ENCODE measurements around the gene LRIG2.
"Not testable (repeated sequence)": the region's sequence is repeated elsewhere in the genome, so short reads cannot be mapped to it uniquely, and the experiment has no call there.

The LRIG2 gene

GRCh38 chr1:113128116-113128515 is 55.1 kb downstream of the LRIG2 start:
- no peak for DNase-seq

- DNase-seq: no peak
Measured at GRCh38 chr1:113129529-113130185, 56.7 kb downstream of the LRIG2 start.

GRCh38 chr1:113133038-113133437 is 60.0 kb downstream of the LRIG2 start:
- DNase-seq: no peak

- no peak for DNase-seq
Measured at GRCh38 chr1:113133759-113134158, 60.8 kb downstream of the LRIG2 start.

DNA sequence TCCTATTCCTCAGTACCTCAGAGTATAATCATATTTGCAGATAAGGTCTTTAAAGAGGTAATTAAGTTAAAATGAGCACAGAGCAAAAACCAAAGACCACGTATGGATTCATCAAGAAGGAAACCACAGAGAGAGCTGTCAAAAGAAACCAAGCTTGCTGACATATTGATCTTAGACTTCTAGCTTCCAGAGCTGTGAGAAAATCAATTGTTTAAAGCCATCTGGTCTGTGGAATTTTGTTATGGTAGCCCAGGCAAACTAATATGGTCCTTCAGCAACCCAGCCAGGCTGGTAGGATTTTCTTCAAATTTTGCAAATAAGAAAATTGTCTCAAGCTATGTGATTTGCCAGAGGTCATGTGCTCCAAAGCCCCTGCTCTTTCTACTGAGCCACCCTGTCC is 62.5 kb downstream of the LRIG2 start:
- no peak for DNase-seq

DNA sequence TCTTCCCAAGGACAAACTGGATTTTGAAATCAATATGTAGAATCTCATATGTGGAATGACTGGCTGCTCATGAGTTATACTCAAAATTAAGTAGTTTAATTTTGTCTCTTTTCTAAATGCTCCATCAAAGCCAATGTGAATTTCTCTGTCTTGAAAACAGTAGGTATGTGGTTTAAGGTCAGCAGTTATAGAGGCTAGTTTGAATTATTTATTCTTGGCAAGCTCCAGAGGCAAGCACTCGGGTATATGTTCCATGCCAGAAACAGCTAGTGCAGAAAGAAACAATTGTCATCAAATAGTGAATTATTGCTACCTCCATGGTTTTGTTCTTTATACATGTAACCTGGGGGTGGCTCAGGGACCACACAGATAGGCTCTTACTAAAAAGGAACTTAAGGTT is 63.5 kb downstream of the LRIG2 start:
- no peak for DNase-seq

DNA sequence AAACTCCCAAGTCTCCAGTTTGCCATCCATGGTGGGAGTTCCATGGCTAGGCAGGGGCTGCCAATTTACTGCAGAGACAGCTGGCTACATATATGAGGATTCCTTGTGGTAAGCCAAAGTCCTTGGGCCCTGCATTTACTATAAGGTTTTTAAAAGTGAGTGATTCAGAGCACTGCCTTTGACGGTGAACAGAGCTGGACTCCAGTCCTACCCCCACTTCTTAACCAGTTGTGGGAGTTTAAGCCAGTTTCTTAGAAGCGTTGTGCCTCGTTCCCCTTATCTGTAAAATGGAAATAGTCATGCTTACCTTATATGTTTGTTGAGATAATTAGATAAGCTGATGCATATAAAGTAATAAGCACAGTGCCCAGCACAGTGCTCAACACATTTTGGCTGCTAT is 64.6 kb downstream of the LRIG2 start:
- no peak for DNase-seq

DNA sequence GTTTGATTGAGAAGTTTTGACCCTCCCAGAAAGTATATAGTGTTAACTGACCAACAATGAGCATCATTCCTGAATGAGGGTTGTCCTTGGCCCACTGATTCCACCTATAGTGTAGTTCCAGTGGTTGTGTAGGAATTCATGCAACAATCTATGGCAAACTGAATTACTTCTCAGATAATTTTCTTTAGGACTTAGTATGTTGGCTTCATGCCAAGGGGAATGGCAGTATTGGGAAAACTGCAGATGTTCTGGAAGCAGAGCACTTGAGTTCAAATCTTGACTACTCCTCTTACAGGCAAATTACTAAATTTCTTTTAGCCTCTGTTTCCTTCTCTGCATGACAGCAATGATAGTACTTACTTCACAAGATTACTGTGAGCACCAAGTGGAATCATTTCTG is 65.8 kb downstream of the LRIG2 start:
- DNase-seq: no peak

DNA sequence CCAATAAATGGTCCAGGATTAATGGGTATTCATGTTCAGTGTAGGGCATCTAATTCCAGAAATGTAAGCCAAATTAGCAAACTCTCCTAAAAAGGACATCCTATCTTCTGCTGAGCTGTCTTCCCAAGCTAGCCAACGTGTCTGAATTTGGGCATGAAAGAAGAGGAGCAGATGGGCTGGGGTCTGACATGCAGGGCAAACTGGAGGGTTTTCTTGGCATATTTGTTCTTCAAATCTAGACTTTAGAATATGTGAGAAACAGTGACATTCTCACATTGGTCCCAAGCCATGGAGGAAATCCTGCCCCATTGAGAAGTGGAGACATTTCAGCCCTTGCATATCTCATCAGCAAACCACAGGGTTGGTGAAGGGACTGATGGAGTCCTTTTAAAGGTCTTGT is 67.2 kb downstream of the LRIG2 start:
- no peak for DNase-seq

DNA sequence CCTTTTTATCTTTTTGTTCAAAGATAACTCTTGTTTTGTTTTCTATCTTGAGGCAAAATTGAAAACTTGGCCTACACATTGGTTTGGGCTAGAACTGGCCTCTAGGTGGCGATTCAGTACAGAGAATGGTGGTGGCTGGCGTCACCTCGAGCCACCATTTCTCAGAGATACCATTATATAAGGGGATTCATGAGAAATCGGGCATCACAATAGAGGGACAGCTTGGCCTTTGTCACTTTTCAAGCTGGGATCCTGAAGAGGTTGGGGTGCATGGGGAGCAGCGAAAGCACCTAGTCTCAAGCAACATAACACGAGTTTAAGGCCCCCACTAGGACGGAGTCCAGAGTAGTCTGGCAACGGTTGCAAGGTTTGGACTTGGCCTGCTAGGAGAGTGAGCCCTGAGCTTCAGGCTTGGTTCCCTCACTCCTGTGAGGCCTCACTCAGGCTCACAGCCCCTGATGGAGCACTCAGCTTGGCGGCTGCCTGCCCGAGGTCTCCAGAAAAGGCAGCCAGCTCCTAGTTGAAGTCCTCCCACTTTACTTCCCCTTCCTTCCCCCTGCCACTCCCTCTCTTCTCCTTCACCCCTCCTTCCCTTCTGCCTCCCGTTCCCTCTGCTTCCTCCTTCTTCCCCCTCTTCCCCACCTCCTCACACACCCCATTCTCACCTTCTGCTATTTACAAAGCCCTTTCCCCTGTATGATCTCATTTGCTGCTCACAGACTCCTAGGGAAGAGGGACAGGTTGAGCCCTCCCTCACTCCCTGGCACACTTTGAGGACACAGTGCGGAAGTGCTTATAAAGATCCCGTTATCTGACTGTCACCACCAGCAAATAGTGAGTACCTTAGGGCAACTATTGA is 67.8 kb downstream of the LRIG2 start:
- DNase-seq: peak; percentile 85

- DNase-seq: no peak
Measured at GRCh38 chr1:113141650-113142473, 68.9 kb downstream of the LRIG2 start.

DNA sequence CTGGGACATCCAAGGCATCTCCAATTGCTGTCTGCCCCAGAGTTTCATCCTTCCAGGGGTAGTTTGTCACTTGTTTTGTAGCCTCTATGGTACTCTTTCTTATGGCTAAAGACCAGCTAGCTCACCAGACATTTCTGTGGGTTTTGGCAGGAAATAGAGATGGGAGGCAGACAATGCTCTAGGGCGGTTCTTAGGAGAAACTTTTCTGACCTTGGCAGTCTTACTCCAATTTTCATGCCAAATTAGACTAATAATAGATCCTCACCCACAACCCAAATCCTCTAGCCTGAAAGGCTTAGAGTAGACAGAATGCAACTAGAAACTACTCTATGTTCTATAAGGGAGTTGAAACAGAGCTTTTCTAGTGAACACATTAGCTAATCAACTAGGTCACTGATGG is 69.8 kb downstream of the LRIG2 start:
- no peak for DNase-seq

- no peak for DNase-seq
Measured at GRCh38 chr1:113146242-113147072, 73.5 kb downstream of the LRIG2 start.

- DNase-seq: no peak
Measured at GRCh38 chr1:113147073-113147625, 74.2 kb downstream of the LRIG2 start.

DNA sequence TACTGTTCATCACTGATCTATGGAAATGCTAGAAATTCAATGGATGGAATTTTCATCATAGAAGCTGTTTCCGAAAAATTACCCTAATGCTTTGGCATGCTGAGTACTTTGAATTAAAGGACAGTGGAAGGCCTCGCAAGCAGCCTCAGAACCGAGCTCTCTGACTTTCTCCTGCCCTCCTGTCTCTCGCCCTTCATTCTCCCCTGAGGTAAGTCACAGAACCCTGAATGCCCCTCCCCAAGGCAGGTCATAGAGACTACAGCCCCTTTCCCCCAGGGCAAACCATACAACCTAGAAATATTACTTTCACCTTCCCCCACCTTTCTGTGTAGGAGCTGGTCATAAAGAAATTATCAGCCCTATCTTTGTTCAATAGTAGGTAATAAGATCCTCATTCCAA is 74.8 kb downstream of the LRIG2 start:
- no peak for DNase-seq

DNA sequence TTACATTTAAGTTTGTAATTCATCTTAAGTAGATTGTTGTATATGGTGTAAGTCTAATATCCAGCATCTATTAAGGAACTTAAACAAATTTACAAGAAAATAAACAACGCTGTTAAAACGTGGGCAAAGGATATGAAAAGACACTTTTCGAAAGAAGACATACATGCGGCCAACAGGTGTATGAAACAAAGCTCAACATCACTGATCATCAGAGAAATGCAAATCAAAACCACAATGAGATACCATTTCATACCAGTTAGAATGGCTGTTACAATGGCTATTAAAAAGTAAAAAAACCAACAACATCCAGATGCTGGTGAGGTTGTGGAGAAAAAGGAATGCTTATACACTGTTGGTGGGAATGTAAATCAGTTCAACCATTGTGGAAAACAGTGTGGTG is 77.5 kb downstream of the LRIG2 start:
- DNase-seq: not testable (repeated sequence)

DNA sequence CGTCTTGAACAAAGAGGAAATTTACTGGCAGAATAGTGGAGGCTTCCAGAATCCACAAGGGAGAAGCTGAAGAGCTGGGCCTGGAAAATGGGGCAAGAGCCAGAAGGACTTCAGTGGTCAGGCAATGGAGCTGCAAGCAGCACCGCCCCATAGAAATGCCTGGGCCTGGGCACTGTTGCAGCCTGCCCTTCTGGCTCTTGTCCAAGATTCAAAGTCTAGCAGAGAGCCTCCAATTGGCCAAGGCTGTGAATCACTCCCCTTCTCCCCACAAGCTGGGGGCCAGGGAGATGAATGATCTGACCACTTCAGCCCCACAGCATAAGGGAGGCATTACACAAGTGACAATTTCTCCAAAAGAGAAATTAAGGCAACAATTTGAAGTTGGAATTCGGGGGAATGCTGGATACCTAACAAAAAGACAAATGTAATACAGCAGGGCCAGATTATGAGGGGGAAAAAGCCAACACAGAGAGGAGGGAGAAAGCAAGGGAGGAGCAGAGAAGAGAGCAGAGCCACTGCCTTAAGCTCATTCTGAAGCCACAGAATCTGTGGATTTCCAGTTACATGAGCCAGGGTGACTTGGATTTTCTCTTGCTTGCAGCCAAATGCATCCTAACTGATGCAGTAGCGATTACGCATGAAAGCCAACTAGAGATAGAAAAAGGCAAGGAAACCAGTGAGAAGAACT is 80.3 kb downstream of the LRIG2 start:
- DNase-seq: no peak

DNA sequence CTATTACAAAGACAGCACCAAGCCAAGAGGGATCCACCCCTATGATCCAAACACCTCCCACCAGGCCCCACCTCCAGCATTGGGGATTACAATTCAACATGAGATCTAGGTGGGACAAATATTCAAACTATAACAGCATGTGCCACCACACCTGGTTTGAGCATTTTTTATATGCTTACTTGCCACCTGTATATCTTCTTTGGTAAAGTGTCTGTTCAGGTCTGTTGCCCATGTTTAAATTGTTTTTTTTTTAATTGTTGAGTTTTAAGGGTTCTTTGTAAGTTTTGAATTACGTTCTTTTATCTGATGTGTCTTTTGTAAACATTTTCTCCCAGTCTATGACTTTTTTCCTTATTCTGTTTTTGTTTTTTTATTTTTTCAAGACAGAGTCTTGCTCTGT is 83.4 kb downstream of the LRIG2 start:
- no peak for DNase-seq

GRCh38 chr1:113158743-113159142 is 85.7 kb downstream of the LRIG2 start:
- DNase-seq: not testable (repeated sequence)

DNA sequence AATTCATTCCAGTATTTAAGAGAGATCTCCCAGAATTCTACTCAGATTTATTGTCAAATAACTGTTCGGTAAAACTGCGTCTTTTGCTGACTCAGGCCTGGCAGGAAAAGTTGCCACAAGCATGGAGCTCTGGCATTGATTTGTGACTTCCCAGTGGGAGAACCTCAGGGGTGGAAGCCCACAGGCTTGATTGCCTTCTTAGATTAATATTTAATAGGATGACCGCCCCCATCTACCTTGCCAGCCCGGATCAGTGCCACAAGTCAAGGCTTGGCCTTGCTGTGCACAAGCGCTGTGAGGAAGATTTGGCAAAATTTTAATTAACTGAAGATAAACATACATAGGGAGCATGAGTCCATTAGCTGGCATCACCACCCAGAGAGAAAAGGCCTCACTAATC is 93.5 kb downstream of the LRIG2 start:
- DNase-seq: no peak

DNA sequence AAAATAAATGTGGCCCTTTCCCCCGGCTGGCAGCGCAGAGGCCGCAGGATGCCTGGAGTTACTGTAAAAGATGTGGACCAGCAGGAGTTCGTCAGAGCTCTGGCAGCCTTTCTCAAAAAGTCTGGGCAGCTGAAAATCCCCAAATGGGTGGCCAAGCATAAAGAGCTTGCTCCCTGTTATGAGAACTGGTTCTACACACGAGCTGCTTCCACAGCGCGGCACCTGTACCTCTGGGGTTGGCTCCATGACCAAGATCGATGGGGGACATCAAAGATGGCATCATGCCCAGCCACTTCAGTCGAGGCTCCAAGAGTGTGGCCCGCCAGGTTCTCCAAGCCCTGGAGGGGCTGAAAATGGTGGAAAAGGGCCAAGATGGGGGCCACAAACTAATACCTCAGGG is 95.9 kb downstream of the LRIG2 start:
- DNase-seq: no peak

DNA sequence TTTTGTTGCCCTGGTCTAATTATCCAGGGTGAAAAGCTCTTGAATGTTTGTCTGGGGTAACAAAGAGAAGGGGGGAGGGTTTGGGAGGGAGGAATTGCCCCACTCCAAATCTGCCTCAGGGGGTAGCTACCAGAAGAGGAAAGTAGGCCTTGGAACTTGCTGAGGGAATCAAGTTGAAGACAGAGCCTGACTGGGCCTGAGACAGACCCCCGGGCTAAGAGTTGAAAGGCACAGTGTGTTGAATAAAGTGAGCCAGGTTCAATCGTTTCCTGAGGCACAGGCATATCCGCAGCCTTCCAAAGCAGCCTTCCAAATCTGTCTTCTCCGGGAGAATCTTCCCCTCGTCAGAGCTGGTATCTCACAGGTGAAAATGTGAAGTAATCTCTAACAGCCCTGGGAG is 96.6 kb downstream of the LRIG2 start:
- DNase-seq: no peak

All from NCI-H1694 treated with DMSO at 0.1 percent for 48 hours (cell line).